ENCODE results near the gene NPY4R2. TPM values are rescaled to one million over a fixed set of nuclear protein-coding genes. Genes with fewer than 3 reads are reported as not detected.
"Not testable (repeated sequence)": the region's sequence is repeated elsewhere in the genome, so short reads cannot be mapped to it uniquely, and the experiment has no call there.

Gene NPY4R2, protein sequence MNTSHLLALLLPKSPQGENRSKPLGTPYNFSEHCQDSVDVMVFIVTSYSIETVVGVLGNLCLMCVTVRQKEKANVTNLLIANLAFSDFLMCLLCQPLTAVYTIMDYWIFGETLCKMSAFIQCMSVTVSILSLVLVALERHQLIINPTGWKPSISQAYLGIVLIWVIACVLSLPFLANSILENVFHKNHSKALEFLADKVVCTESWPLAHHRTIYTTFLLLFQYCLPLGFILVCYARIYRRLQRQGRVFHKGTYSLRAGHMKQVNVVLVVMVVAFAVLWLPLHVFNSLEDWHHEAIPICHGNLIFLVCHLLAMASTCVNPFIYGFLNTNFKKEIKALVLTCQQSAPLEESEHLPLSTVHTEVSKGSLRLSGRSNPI
- polyA plus RNA-seq (ENCODE audit: insufficient read depth in 1 of 5, insufficient read length in 5 of 5, low replicate concordance in 1 of 5), result under 1 TPM in 3 of 5 donors, not detected in 2; 0.19 to 0.55 (median 0.48) TPM
- long read RNA-seq, donor 1, result 0 reads
- long read RNA-seq, donor 2, result 0 reads
- long read RNA-seq, donor 3, result 0 reads
- long read RNA-seq, donor 4, result 0 reads
- long read RNA-seq, donor 5, result 0 reads
- long read RNA-seq, donor 6, result 0 reads
- long read RNA-seq, donor 7, result 0 reads
- long read RNA-seq, donor 8, result 0 reads

DNA sequence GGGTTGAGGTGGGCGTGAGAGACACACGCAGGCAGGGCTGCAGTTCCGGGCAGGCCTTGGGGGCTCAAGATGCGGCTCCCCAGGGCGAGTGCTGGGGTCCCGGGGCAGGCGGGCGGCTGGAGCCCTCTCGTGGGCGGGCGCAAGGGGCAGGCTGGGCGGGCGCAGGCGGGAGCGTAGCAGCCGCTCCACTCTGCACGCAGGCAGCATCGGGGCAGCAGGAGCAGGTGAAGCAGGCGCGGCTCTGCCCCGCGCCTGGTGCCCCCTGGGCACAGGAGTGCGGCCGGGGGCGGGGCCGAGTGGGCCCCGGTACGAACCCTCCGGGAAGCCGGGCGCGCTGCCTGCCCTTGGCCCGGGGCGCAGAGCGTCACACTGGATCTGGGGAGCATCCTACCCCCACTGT lies at the start of gene NPY4R2:
Gene NPY4R2, plus strand, starts transcription at position 188 of the 400 bp plus-strand sequence. CDS start 3,326 bp downstream, outside the sequence.
- DNase-seq, result not testable (repeated sequence)

DNA sequence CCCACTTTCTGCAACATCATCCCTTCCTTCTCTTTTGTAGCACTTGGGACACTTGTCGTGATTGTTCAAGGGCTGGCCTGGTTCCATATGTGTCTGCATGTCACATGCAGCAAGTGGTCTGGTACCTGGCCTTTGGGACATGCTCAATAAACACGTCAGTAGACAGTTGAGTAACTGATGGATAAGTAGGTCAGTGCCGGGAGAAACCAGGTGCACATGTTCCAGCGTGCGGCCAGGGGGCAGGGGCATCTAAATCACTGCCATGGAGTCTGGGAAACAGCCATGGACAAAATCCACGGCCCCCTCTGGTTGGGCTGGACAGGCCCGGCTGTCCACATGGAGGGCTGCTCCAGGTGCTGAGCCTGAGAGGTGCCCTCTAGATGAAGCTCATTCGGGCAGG lies 47.6 kb upstream of the NPY4R2 start:
- DNase-seq, result not testable (repeated sequence)

DNA sequence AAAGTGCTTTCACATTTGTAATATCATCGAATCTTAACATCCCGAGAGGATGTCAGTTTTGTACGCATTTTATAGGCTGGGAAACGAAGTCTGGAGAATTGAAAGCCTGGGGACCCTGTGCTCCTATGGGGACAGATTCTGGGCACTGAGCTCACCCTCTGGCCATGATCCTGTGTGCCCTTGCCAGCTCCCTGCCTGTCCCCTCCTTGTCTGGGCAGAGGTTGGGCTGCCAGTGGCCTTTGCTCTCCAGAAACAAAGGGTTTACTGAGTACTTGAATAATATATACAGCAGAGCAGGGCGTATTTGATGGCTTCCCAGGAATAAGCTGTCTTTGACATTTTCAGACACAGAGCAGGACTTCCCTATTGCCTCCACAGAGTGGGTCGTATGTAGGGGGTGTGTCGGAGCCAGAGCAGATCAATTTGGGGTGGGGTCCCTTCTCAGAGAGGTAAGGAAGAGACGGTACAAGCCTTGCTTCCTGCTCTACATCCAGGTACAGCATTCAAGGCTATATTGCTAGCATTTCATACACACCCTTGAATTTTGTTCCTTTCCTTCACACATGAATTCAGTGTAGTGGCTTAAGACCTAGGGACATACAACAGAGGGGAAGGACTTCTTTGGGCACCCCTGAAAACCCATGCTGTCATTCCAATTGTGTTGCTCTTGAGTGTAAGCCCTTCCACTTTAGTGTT lies 46.8 kb upstream of the NPY4R2 start:
- not testable (repeated sequence) for DNase-seq

DNA sequence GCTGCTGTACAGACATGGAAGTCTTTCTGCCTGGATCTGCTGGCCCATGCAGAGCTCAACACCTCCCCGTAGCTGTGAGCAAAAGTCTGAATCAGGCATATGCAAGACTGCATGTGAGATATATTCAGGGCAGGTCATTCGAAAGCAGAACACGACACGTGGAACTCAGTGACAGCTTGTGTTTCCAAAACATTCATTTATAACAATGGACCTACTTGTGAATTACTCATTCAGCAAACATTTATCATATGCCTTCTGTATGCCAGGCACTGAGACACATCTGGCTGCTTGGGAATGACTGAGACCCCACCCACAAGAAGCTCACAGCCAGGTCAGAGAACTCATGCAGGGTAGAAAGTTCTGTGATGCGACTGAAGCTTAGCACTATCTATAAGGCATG lies 46.2 kb upstream of the NPY4R2 start:
- not testable (repeated sequence) for DNase-seq

DNA sequence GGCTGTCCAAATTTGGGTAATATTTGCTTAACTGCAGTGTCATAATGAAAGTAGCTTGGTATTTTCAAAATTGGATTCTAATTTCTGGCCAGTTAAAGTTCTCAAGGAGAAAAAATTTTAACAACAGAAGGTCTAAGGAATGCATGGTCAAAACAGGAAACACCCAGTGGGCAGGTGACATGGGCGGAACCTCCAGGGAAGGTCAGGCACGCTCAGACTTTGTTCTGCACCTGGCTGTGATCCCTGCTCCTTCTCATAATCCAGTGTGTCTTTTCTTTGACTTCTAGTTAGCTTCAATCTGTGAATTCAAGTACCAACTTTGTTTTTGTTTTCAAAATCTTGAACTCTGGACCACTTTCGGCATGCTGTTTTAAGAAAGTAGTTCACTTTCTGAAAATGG lies 34.2 kb upstream of the NPY4R2 start:
- not testable (repeated sequence) for DNase-seq

DNA sequence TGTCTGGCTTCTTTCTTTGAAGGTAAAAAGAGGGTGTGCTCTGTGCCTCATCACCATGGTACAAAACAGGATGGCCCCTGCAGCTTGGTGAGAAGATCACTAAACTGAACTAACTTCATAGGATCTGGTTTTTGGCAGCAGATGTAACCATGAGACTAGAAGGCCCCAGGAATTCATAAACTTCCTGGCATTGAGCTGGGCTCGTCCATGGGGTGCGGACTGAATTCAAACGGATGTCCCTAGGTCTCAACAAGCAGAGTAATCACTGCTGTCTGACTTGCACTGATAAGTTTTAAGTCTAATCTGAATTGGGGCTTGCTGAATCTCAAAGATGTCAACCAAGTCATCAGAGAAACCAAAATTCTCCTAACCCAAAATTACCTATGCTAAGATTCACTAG lies 33.5 kb upstream of the NPY4R2 start:
- not testable (repeated sequence) for DNase-seq

DNA sequence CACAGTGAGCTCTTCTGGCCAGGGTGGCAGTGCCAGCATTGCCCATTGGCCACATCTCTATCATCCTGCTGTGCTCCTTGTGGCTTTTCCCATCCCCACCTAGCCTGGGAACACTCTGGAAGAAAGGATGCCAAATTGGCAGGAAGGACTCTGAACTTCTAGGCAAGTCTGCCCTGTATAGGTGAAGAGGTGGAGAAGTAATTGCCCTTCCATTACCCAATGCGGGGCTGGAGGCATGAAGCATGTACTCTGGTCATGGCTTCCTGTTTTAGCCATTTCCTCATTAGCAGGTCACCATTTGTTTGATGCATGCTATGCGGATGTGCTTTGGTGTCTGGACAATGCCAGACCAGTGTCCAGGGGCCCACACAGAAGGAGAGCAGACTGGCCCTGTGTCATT lies 32.1 kb upstream of the NPY4R2 start:
- DNase-seq, result not testable (repeated sequence)

DNA sequence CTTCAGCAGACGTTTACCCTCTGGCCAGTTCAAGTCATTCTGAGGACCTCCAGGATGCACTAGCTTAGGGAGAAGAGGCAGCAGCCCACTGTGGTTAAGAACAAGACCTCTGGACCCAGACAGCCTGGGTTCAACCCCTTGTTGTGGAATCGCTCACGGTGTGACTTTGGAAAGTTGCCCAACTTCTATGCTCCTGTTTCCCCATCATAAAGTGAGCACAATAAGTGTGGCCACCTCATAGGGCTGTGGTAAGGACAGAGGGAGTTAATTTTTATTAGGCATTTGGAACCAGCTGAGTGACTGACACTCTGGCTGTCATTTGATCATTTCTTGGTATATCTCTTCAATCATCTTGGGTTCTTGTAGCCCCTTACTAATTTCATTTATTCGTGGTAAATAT lies 31.6 kb upstream of the NPY4R2 start:
- DNase-seq, result not testable (repeated sequence)

DNA sequence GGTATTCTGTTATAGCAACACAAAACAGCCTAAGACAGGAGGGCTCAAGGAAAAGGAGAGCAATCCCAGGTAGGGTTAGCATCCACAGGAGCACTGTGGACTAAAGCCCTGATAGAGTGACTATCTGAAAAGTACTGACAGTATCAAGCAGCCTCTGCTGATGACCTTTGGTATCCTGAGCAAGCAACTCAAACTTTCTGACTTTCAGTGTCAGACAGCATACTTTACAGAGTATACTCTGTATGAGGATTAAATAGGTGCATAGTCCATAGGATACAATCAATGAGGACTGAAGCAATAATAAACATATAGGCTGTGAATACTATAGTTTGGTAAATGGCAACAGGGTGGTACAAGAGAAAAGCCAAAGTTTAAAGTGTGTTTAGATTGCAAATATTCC lies 27.7 kb upstream of the NPY4R2 start:
- DNase-seq, result not testable (repeated sequence)

DNA sequence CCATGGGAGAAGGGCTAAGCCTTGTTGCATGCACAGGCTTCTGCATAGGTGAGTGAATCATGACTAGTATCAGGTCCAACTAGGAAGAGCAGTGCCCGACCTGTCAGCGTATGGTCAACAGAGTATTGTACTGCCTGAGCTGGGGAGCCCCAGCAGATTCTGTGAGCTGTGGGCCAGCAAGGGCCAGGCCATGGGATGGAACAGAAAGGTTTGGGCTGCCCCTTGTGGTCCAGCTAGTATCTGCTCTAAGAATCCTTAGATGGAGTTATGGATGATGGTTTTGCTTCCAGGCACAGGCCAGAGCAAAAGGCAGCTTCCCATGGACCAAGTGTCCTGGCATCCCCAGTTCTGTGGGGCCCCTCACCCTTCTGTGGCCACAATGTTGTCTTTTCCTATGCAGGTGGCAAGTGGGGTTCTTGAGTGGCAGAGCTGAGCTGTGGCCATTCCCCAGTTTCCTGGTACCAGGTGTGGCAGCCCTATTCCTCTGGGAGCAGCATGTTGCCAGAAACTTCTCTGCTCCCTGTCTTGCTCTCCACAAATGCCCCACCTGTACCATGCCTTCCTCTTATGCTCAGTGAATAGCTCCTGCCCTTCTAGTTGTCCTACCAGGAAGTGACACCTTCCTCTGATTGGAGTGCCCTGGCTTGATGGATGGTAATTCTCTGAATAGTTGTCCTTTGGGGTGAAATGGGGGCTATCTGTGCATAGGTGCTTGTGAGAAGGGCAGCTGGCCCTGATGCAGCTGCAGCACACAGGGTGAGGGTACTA lies 25.8 kb upstream of the NPY4R2 start:
- not testable (repeated sequence) for DNase-seq

DNA sequence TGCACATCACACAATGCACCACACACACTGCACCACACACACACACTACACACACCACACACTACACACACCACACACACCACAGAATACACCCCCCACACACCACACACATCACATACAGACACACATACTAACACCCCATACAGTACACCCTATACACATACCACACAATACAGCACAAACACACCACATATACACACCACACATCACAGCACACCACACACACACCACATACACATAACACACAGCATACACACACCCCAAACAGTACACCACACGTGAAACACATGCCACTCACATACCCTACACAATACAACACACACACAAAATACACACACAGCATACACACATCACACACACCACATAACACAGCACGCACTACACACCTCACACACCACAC lies 23.9 kb upstream of the NPY4R2 start:
- DNase-seq, result not testable (repeated sequence)

DNA sequence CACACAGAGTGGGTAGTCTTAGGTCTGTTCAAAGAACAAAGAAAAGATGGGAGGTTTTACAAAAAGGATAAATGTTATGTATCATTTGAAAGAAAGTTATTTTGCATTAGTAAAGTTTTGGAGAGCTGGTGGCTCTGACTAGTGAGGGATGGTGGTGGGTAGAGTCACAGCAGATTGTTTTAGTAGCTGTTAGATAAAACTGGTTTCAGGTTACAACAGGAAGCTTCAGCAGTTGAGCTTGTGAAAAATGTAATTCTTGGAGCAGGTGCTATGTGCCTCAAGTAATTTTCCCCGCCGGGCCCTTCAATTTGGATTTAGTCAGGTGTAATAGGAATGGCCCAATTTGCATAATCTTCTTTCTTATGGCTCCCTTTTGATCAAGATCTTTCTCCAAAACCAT lies 20.6 kb upstream of the NPY4R2 start:
- DNase-seq, result not testable (repeated sequence)

DNA sequence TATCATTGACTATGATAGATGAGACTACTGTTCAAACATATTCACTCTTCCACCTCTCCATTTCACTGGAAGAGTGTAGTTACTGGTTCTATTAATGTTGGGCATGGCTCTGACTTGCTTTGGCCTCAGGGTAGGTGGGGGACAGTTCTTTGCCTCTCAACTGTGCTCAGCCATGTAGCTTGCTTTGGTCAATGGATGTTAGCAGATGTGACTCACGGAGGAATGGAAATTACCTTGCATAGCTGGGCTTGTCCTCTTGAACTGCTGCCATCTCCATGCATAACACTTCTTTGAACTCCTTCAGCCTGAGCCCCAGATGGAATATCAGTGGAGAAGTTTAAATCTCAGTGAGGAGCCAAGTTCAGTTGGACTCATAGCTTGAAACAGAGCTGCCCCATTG lies 9.1 kb upstream of the NPY4R2 start:
- DNase-seq, result not testable (repeated sequence)

DNA sequence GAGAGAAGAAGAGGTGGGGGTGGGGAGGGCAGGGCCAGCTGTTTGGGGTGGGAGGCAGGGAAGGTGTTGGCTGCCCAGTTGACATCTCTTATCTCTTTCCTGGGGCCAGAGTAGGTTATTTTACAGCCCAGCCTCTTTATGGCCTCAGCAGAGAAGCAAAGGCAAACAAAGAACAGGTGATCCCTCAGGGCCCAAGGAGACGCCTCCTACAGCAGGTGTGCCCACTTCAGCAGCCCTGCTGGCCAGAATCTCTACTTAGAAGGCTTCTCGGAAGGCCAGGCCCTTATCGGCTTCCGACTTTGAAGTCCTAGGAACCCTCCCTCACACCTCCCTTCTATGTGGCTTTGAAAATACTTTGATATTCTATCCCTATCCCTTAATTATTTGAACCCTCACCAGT lies 8.0 kb upstream of the NPY4R2 start:
- DNase-seq, result not testable (repeated sequence)

DNA sequence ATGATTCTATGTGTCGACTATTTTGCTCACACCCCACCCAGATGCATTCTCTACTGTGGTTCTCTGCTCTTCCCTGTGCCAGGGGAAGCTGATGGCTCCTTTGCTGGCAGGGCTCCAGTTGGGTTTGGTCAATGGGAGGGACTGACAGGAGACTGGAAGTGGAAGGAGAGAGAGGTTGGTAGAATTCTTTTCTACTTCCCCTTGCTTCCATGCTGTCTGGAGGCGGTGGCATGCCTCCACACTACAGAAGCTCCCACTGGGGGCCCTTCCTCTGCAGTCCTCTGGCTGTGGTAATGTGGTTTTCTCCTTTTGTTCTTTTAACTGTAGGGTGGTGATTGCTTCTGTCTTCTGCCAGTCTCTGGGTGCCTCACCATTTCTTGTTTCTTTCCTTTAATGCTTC lies 4.4 kb upstream of the NPY4R2 start:
- DNase-seq, result not testable (repeated sequence)

DNA sequence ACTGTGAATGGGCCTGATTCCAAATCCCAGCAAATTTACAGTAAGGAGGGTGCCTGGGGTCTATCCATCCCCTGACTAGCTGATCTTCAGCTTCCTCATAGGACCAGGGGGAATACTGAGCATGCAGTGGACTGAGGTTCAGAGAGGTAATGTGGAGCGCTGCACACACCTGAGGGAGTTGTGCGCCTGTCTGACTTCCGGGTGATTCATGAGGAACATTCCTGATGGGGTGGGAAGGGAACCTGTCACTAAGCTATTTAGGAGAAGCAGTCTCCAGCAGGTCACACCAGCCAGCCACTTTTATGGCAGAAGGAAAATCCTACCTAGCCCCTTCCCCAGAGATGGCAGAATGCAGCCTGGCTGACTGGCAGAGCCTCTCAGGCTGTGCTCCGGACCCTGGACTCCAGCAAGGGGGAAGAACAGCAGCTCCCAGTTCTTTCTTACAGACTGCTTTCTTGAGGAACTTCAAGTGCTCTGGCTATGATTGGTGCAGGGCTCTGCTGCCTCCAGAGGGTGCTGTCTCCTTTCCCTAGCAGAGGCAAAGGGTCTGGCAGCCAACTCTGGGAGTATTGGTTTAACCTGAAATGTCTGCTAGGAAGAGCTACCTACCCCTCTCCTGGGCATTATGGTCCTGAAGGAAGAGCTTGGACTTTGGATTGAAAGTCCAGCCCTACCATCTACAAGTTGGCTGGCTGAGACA lies 2.5 kb upstream of the NPY4R2 start:
- not testable (repeated sequence) for DNase-seq

DNA sequence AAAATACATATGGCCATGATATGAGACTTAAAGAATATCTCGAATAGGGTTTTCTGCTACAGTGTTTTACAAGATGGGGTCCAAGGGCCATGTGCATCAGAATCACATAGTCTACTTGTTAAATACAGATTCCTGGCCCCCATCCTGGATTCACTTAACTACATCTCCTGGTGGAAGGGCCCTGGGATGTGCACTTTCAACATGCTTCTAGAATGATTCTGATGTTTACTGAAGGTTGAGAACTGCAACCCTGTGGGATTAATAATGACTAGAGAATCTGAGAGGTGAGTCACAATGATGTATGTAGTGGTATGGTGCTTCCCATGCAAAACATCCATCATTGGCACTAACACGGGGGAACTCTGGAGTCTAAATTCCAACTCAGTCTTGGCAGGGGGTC lies 2.1 kb downstream of the NPY4R2 start:
- not testable (repeated sequence) for DNase-seq

DNA sequence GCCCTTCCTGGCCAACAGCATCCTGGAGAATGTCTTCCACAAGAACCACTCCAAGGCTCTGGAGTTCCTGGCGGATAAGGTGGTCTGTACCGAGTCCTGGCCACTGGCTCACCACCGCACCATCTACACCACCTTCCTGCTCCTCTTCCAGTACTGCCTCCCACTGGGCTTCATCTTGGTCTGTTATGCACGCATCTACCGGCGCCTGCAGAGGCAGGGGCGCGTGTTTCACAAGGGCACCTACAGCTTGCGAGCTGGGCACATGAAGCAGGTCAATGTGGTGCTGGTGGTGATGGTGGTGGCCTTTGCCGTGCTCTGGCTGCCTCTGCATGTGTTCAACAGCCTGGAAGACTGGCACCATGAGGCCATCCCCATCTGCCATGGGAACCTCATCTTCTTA lies 4.0 kb downstream of the NPY4R2 start:
- DNase-seq, result not testable (repeated sequence)

DNA sequence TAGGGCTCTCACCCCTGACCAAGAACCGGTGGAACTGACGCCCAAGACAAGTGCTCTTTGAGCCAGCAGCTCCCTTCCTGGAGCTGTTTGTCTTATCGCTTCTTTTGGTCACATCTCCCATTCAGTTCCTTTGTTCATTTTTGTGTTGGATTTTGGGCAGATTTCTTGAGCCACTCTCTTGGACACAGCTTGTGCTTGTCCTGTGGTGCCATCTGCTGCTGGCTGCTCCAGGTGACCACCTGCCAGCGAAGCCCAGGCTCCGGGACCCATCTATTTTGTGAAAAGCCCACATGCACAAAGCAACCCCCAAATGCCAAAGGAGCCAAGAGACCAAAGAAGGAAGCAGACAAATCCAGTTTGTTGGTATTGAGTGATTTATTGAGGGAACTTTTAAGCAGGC lies 6.2 kb downstream of the NPY4R2 start:
- DNase-seq, result not testable (repeated sequence)

DNA sequence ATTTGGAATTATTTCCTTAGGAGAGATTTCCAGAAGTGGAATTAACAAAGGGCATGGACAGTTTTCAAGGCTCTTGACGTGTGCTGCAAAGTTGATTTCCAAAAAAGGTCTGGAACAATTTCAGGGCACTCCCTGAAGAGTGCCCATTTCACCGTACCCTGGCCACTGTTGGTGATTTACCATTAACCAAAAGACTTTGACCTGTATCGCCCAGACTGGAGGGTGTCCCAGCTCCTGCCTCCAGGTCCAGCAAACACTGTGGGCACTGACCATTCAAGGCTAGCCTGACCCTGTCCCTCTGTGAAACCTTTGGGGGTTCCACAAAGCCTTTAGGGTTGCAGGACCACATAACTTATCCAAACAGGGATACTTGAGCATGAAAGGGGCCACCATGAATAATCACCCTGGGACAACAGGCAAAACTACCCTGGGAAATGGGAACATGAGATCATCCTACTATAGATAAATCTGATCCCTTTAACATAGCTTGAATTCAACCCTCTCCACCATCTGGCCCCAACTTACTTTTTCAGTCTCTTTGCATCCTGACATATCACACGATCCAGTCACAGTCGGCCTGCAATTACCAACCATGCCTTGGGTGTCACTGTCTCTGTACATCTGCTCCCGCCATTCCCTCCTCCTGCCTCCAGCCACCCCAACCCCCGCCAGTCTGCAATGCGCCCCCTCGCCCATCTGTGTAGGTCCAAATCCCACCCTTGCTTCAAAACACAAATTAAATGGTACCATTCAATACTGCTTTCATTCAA lies 8.9 kb downstream of the NPY4R2 start:
- not testable (repeated sequence) for DNase-seq
